Nasal cavity respiratory epithelium epithelial cell of viscerocranial mucosa (primary cell): ENCODE results near the gene FAM118A. TPM values are rescaled to one million over a fixed set of nuclear protein-coding genes. Genes with fewer than 3 reads are reported as not detected.

Experiments used
- total RNA-seq: library from RNA; depleted of rRNA; stranded (reverse); fragments of >200 nt; gene quantifications from 2 replicates; pipeline ENCODE4 v1.2.3, GENCODE V29; 2014

Gene FAM118A
- 12.3 and 22.0 TPM in 2 replicates for total RNA-seq

DNA sequence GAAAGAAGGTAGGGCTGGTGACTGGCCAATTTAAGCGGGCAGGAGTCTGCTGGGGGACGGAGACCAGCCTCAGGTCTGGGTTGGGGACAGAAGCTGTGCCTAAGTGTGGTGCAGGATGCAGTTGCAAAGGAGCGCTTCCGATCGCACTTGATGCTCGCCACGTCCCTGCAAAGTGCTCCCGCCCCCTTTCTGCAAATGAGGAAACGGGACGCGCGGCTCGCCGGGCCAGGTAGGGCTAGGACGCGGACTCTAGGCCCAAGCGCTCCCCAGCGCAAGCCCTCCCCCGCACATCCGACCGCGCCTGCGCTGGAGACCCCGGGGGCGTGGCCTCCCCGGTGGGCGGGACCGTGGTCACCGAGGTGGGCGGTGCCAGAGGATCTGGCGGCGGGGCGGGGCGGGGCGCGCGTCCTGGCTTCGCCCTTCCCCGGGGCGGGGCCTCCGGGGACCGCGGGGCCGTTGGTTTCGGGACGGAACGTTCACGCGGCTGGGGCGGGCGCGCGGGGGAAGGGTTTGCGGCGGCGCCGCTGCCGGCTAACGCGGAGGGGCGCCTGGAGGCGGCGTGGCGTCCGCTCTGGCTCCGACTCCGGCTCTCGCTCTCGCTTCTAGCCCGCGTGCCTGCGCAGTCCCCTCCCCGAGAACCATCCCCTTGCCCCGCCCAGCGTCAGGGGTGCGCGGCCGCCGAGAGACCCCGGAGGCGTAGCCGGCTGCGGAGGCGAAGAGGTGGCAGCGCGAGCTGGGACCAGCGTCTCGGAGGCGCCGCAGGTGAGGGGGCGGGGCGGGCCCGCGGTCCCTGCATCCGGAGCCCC lies at the start of gene FAM118A:
Gene FAM118A, plus strand, starts transcription at position 513 of the 806 bp plus-strand sequence. CDS start 12,446 bp downstream, outside the sequence.

DNA sequence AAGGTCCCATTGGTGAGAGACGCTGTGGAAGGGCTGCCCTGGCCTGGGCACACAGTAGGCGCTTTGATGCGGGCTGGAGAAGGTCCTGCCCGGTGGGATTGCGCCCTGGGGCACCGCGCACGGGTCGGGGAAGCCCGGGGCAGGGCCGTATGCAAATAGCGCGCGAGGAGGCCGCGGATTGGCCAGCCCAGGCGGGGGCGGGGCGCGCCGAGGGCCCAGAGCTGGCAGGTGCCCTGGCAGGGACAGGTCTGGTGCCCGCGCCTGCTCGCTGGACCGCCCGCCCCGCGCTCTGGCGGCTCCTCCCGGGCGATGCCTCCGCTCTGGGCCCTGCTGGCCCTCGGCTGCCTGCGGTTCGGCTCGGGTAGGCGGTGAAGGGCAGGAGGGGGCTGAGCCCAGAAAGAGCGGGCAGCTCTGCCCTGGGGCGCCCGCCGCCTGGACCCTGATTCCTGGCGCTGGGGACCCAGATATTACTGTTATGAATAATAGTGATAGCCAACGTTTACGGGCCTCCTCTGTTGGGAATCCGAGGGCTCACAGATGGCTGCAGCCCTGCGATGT lies 24.9 kb upstream of the FAM118A start, which contains the start of gene UPK3A:
Gene UPK3A, plus strand, starts transcription at position 245 of the 558 bp plus-strand sequence. Its CDS starts 65 bp downstream, at position 310.

Other genes starting within 250 kb of the FAM118A start
- gene NUP50, start 146.0 kb upstream of the FAM118A start, total RNA-seq: 62.3 and 64.6 TPM in 2 replicates
- gene KIAA0930, start 69.0 kb upstream of the FAM118A start, total RNA-seq: 49.9 and 171 TPM in 2 replicates
- not detected in 2 replicates for gene UPK3A, start 25.0 kb upstream of the FAM118A start, total RNA-seq
- not detected in 2 replicates for gene SMC1B, start 103.7 kb downstream of the FAM118A start, total RNA-seq
- not detected in 2 replicates for gene RIBC2, start 103.8 kb downstream of the FAM118A start, total RNA-seq
- gene FBLN1, start 192.9 kb downstream of the FAM118A start, total RNA-seq: 11.6 and 154 TPM in 2 replicates